GM19240 (cell line): Measurements from ENCODE around the gene EPB41.
"Not testable (repeated sequence)": the region's sequence is repeated elsewhere in the genome, so short reads cannot be mapped to it uniquely, and the experiment has no call there.

Source experiments
- DNase-seq: peaks from one replicate; pipeline ENCODE4 v3.0.0; 2011; ENCODE audit warnings: low spot score; ENCODE audit not compliant: insufficient read length

EPB41 gene

GRCh38 chr1:29100487-29100886 is 186.1 kb downstream of the EPB41 start:
- no peak for DNase-seq

GRCh38 chr1:29105822-29106221 is 191.5 kb downstream of the EPB41 start:
- no peak for DNase-seq

- DNase-seq, result not testable (repeated sequence)
Observed at GRCh38 chr1:29108041-29108440, 193.7 kb downstream of the EPB41 start.

GRCh38 chr1:29112705-29113412 is 198.5 kb downstream of the EPB41 start:
- DNase-seq, result no peak

GRCh38 chr1:29113413-29114117 is 199.2 kb downstream of the EPB41 start:
- no peak for DNase-seq

GRCh38 chr1:29114654-29115053 is 200.3 kb downstream of the EPB41 start:
- no peak for DNase-seq

GRCh38 chr1:29117381-29117780 is 203.0 kb downstream of the EPB41 start:
- DNase-seq, result no peak

- no peak for DNase-seq
Observed at GRCh38 chr1:29119121-29119929, 205.0 kb downstream of the EPB41 start.

- no peak for DNase-seq
Observed at GRCh38 chr1:29120367-29120766, 206.0 kb downstream of the EPB41 start.

GRCh38 chr1:29120947-29121485 is 206.6 kb downstream of the EPB41 start:
- peak; percentile 61 for DNase-seq

GRCh38 chr1:29121516-29121935 is 207.2 kb downstream of the EPB41 start:
- no peak for DNase-seq

- DNase-seq, result no peak
Observed at GRCh38 chr1:29121936-29122681, 207.7 kb downstream of the EPB41 start.

- no peak for DNase-seq
Observed at GRCh38 chr1:29122682-29123052, 208.3 kb downstream of the EPB41 start.

GRCh38 chr1:29123053-29123886 is 208.9 kb downstream of the EPB41 start:
- DNase-seq, result no peak

GRCh38 chr1:29123887-29124365 is 209.6 kb downstream of the EPB41 start, which contains the start of gene TMEM200B:
Gene TMEM200B (minus strand): TSS chr1:29123903. CDS start chr1:29121828, 2,075 bp downstream.
- no peak for DNase-seq

- no peak for DNase-seq
Observed at GRCh38 chr1:29124366-29125236, 210.2 kb downstream of the EPB41 start.

GRCh38 chr1:29125237-29125641 is 210.9 kb downstream of the EPB41 start:
- DNase-seq, result no peak

- no peak for DNase-seq
Observed at GRCh38 chr1:29125788-29126187, 211.4 kb downstream of the EPB41 start.

GRCh38 chr1:29126198-29126597 is 211.8 kb downstream of the EPB41 start:
- no peak for DNase-seq
